OCI-LY7 (cell line): Measurements from ENCODE around the gene SMYD4. TPM values are rescaled to one million over a fixed set of nuclear protein-coding genes. Genes with fewer than 3 reads are reported as not detected.

Source experiments
- BruUV-seq: library from RNA; stranded (reverse); fragments of 400-500 nt; replicated peaks from 2 replicates; lab custom pipeline; 2021; lab: Mats Ljungman, UMichigan
- CTCF ChIA-PET: fragments of 300-600 bp; sonication (Branson Sonifier 250); formaldehyde crosslinking; loops from one replicate; lab custom pipeline; 2022; ENCODE audit warnings: antibody characterized with exemption; ENCODE audit not compliant: unreplicated experiment; lab: Charles Lee
- POLR2A ChIA-PET: fragments of 300-600 bp; sonication (Branson Sonifier 250); formaldehyde crosslinking; loops from one replicate; lab custom pipeline; 2022; ENCODE audit warnings: antibody characterized with exemption; lab: Charles Lee
- DNase-seq: peaks from one replicate; pipeline ENCODE4 v3.0.0-alpha.2; 2015; ENCODE audit warnings: low spot score
- H2AFZ ChIP-seq: fragments of 200-600 bp; sonication (generic), shearing (Covaris generic); 2 replicates; pipeline ENCODE4 v1.6.1; 2014; ENCODE audit warnings: mild to moderate bottlenecking, antibody characterized with exemption, low read length, moderate library complexity
- H3K27ac ChIP-seq: fragments of 200-600 bp; sonication (generic); 2 replicates; pipeline ENCODE4 v1.5.1; 2014; ENCODE audit warnings: mixed run types, low read depth, mild to moderate bottlenecking, moderate library complexity, low read length, inconsistent platforms; ENCODE audit not compliant: poor library complexity, severe bottlenecking
- H3K36me3 ChIP-seq: fragments of 200-600 bp; sonication (generic); 2 replicates; pipeline ENCODE4 v1.6.1; 2014; ENCODE audit warnings: mild to moderate bottlenecking, antibody characterized with exemption, low read length, moderate library complexity, mixed read lengths; ENCODE audit not compliant: insufficient read depth
- H3K4me1 ChIP-seq: fragments of 200-600 bp; sonication (generic); 2 replicates; pipeline ENCODE4 v1.5.1; 2014; ENCODE audit warnings: mild to moderate bottlenecking, low read length; ENCODE audit not compliant: insufficient read depth, poor library complexity, severe bottlenecking
- H3K4me2 ChIP-seq: fragments of 200-600 bp; sonication (generic); 2 replicates; pipeline ENCODE4 v1.6.1; 2014; ENCODE audit warnings: mild to moderate bottlenecking, low read length
- H3K4me3 ChIP-seq: fragments of 200-600 bp; sonication (generic); 2 replicates; pipeline ENCODE4 v1.5.1; 2014; ENCODE audit warnings: mild to moderate bottlenecking, low read depth, low read length; ENCODE audit not compliant: poor library complexity, severe bottlenecking
- H3K79me2 ChIP-seq: fragments of 200-600 bp; sonication (generic); 2 replicates; pipeline ENCODE4 v1.6.1; 2016; ENCODE audit warnings: low read depth, mild to moderate bottlenecking, low read length, moderate library complexity, mixed read lengths; ENCODE audit not compliant: insufficient read depth
- H3K9me2 ChIP-seq: fragments of 200-600 bp; sonication (generic); 2 replicates; pipeline ENCODE4 v1.6.1; 2016; ENCODE audit warnings: mild to moderate bottlenecking, low read length, mixed read lengths; ENCODE audit not compliant: insufficient read depth
- H3K9me3 ChIP-seq: fragments of 200-600 bp; sonication (generic); 2 replicates; pipeline ENCODE4 v1.6.1; 2014; ENCODE audit warnings: mild to moderate bottlenecking, mixed run types, low read length, mixed read lengths
- H4K20me1 ChIP-seq: fragments of 200-600 bp; sonication (generic); 2 replicates; pipeline ENCODE4 v1.6.1; 2014; ENCODE audit warnings: mild to moderate bottlenecking, antibody characterized with exemption, low read length, moderate library complexity, mixed read lengths; ENCODE audit not compliant: insufficient read depth
- CTCF ChIP-seq: fragments of 200-600 bp; sonication (generic); conservative IDR thresholded peaks from 2 replicates; pipeline ENCODE4 v1.5.1; 2014; ENCODE audit warnings: mild to moderate bottlenecking, antibody characterized with exemption, low read length, moderate library complexity, mixed read lengths
- EZH2phosphoT487 ChIP-seq: fragments of 200-600 bp; sonication (generic); IDR thresholded peaks from 2 replicates; pipeline ENCODE4 v1.6.1; 2018; ENCODE audit warnings: low read depth, borderline replicate concordance, mild to moderate bottlenecking, mixed run types, antibody characterized with exemption, low read length, moderate library complexity, mixed read lengths
- intact Hi-C: fragments of 100-400 bp; cut with micrococcal nuclease; formaldehyde crosslinking; loops from one replicate; pipeline ENCODE4 v1.10.0; 2022; ENCODE audit not compliant: unreplicated experiment
- total RNA-seq, 2 experiments: library from RNA; depleted of rRNA in 1 of 2; stranded (reverse); fragments of >200 nt in 1 of 2; shearing (Covaris generic) in 1 of 2; gene quantifications; 2 replicates each; pipeline ENCODE4 v1.2.3, GENCODE V29; 2014 to 2022

Gene SMYD4
- total RNA-seq, 2 experiments from 2014 or later = 27.5 to 33.5 TPM

GRCh38 chr17:1834380-1835149 is 4.9 kb upstream of the SMYD4 start:
- peaks cover 73% of the 10 kb centered on the region for H3K36me3 ChIP-seq
- no peak overlapping the region for H2AFZ ChIP-seq
- H3K27ac ChIP-seq = peak overlapping the region; percentile 1
- TF ChIP-seq CTCF (no peak), EZH2phosphoT487 (no peak)
- H3K4me2 ChIP-seq = peak overlapping the region; percentile 21; the same call in 1 of the 2 replicates
- peaks cover 94% of the 10 kb centered on the region for H3K79me2 ChIP-seq
- no peak for DNase-seq
- no peaks in the 10 kb centered on the region for H3K9me2 ChIP-seq
- ChIA-PET CTCF (no interaction called here), POLR2A (interaction anchor here (1.3 to 1.5 kb wide), 2 partner anchors 9 to 118 kb away, joined by 4 read pairs; no protein-coding TSS in a partner anchor)
- H3K9me3 ChIP-seq = no peaks in the 10 kb centered on the region; the same call in 1 of the 2 replicates
- no peak overlapping the region for H3K4me3 ChIP-seq
- peaks cover 10% of the 10 kb centered on the region; the same call in 1 of the 2 replicates for H4K20me1 ChIP-seq
- intact Hi-C loops = loop anchor here (5.0 kb wide), 1 partner anchor 112 kb away; the partner anchor contains the start of gene WDR81
- no TSS peak for BruUV-seq
- peaks cover 36% of the 10 kb centered on the region for H3K4me1 ChIP-seq

GRCh38 chr17:1830288-1830687 is 586 bp upstream of the SMYD4 start:
- Histone ChIP-seq H3K36me3 (peaks cover 61% of the 10 kb centered on the region), H3K4me1 (peaks cover 45% of the 10 kb centered on the region), H3K4me3 (peak overlapping the region; percentile 78), H3K9me3 (no peaks in the 10 kb centered on the region), H3K4me2 (peak overlapping the region; percentile 79), H2AFZ (peak overlapping the region; percentile 57), H3K27ac (peak overlapping the region; percentile 70), H3K9me2 (no peaks in the 10 kb centered on the region), H4K20me1 (peaks cover 10% of the 10 kb centered on the region; the same call in 1 of the 2 replicates), H3K79me2 (peaks cover 68% of the 10 kb centered on the region)
- peak; percentile 54 for DNase-seq
- TF ChIP-seq CTCF (no peak), EZH2phosphoT487 (no peak)
- CTCF ChIA-PET = no interaction called here
- intact Hi-C loops = loop anchor here (5.0 kb wide), 1 partner anchor 108 kb away; the partner anchor contains the start of gene WDR81
- POLR2A ChIA-PET = interaction anchor here (0.6 to 1.4 kb wide), 3 partner anchors 24 to 113 kb away, joined by 3 to 4 read pairs (median 3); no protein-coding TSS in a partner anchor
- BruUV-seq = TSS peak; percentile 66
